Adrenal gland (tissue), 12 donors: ENCODE results near the gene HABP2. TPM values are rescaled to one million over a fixed set of nuclear protein-coding genes. Genes with fewer than 3 reads are reported as not detected.

ENCODE experiments used
- DNase-seq, 7 donors: peaks; one replicate each; pipeline ENCODE4 v3.0.0-alpha.2; 2019 to 2020
- H3K27ac ChIP-seq, 5 donors: fragments of 200-600 bp; sonication (generic) in 4 of 5; 1 replicate in 3 of 5; 2 replicates in 2 of 5; pipeline versions ENCODE4 v1.5.1 to v1.8.0; 2016 to 2020; ENCODE audit warnings: mild to moderate bottlenecking in 1 of 5
- H3K27me3 ChIP-seq: fragments of 200-600 bp; 2 replicates; pipeline ENCODE4 v1.8.0; 2021
- H3K36me3 ChIP-seq, 2 donors: fragments of 200-600 bp; replicated peaks in 1 of 2; 1 replicate in 1 of 2; 2 replicates in 1 of 2; pipeline versions ENCODE4 v1.5.1 to v1.8.0; 2018 to 2022
- H3K4me1 ChIP-seq, 2 donors: fragments of 200-600 bp; replicated peaks in 1 of 2; 1 replicate in 1 of 2; 2 replicates in 1 of 2; pipeline versions ENCODE4 v1.5.1 to v1.8.0; 2018 to 2021
- H3K4me3 ChIP-seq, 4 donors: fragments of 200-600 bp; sonication (generic) in 3 of 4; one replicate each; pipeline ENCODE4 v1.5.1; 2016 to 2018
- H3K9me3 ChIP-seq, 3 donors: fragments of 200-600 bp; sonication (generic) in 1 of 3; replicated peaks in 1 of 3; 1 replicate in 2 of 3; 2 replicates in 1 of 3; pipeline versions ENCODE4 v1.5.1 to v1.8.0; 2016 to 2021
- CTCF ChIP-seq, 6 experiments: fragments of 450-650 bp in 4 of 6; fragments of 200-600 bp in 2 of 6; sonication (generic) in 1 of 6; IDR thresholded peaks; 1 replicate in 5 of 6; 2 replicates in 1 of 6; pipeline versions ENCODE4 v1.5.1 to v1.8.0; 2016 to 2021; ENCODE audit warnings: antibody characterized with exemption in 6 of 6, mild to moderate bottlenecking in 2 of 6, moderate library complexity in 1 of 6
- POLR2A ChIP-seq, 2 donors: fragments of 450-650 bp; IDR thresholded peaks; one replicate each; pipeline ENCODE4 v1.6.1; 2017; ENCODE audit warnings: antibody characterized with exemption in 2 of 2, mild to moderate bottlenecking in 2 of 2, moderate library complexity in 1 of 2
- WGBS, 4 donors: extraction: QIAGEN DNeasy Blood & Tissue Kit in 2 of 4; methylation state at CpG; one replicate each; pipeline versions ENCODE4 v1.1.5 to v1.1.7; 2013 to 2017; 5-methylcytosine and 5-hydroxymethylcytosine counted together
- intact Hi-C, 2 donors: fragments of 100-400 bp; cut with DNase I; formaldehyde crosslinking; loops; one replicate each; pipeline versions ENCODE4 v1.14.1 to v1.15.0; 2022 to 2023
- polyA plus RNA-seq, 3 donors: library from polyadenylated mRNA; stranded (reverse); fragments of 200-250 nt in 2 of 3; fragments of 350-450 nt in 1 of 3; fragmentation: Illumina TruSeq in 1 of 3; extraction: RNeasy Lipid Tissue Mini Kit (QIAGEN cat#74804) in 1 of 3; gene quantifications; one replicate each; pipeline ENCODE4 v1.2.3, GENCODE V29; 2013 to 2014
- total RNA-seq, 9 donors: library from RNA; depleted of rRNA in 4 of 9; stranded (reverse); fragments of >200 nt in 4 of 9; fragments of 120-200 nt in 1 of 9; fragmentation: NEBNext Ultra II Directional in 1 of 9; extraction: Animal tissue kit (Norgen Biotek cat#: 25700) in 1 of 9; gene quantifications; one replicate each; pipeline versions ENCODE4 v1.1.0 to v1.2.4, GENCODE V29; 2013 to 2023
- donor health status: healthy with polysubstance abuse.
- donor health status: Bipolar disorder and iron deficiency.
- donor health status: DM: yes; HTN: yes; CAD: no.
- donor health status: DM: no; HTN: no; CAD: no.
- donor health status: DM: no; HTN: no; CAD: no.
- donor health status: DM: yes; HTN: yes; CAD: no.

Gene HABP2
- total and polyA plus RNA-seq, 12 donors: 0.11 to 0.29 (median 0.13) TPM; not detected in 9

- no peak for TF ChIP-seq CTCF (IDR thresholded peaks at IDR 0.05)
- TF ChIP-seq POLR2A (IDR thresholded peaks at IDR 0.05): no peak
- H3K27ac ChIP-seq: peak overlapping the region in 3 of 5 donors; percentile 40 to 82 (median 63)
- intact Hi-C loops: no loop called here
- H3K4me3 ChIP-seq: no peak overlapping the region
- peak in 2 of 7 donors; percentile 12 to 28 for DNase-seq
- H3K4me1 ChIP-seq: peaks cover 0 to 4% of the 10 kb centered on the region in 2 donors
- no peaks in the 10 kb centered on the region for H3K9me3 ChIP-seq
- H3K36me3 ChIP-seq: no peaks in the 10 kb centered on the region
- peaks cover 5% of the 10 kb centered on the region for H3K27me3 ChIP-seq
- WGBS, 4 donors: 40 to 43% (median 42%) methylated on average over 6 of the region's 6 CpGs
Measured at GRCh38 chr10:113550365-113550764, 2.5 kb upstream of the HABP2 start.

GRCh38 chr10:113552014-113552413 is 839 bp upstream of the HABP2 start:
- intact Hi-C loops: no loop called here
- no peaks in the 10 kb centered on the region for H3K9me3 ChIP-seq
- WGBS, 4 donors: 83 to 93% (median 93%) methylated on average over 2 to 3 of the region's 3 CpGs
- no peak for DNase-seq
- H3K4me1 ChIP-seq: peaks cover 0 to 6% of the 10 kb centered on the region in 2 donors
- peaks cover 9% of the 10 kb centered on the region for H3K27me3 ChIP-seq
- TF ChIP-seq CTCF (IDR thresholded peaks at IDR 0.05) (no peak), POLR2A (IDR thresholded peaks at IDR 0.05) (no peak)
- H3K27ac ChIP-seq: no peak overlapping the region
- H3K4me3 ChIP-seq: no peak overlapping the region
- H3K36me3 ChIP-seq: no peaks in the 10 kb centered on the region

GRCh38 chr10:113553149-113553548 is 296 bp downstream of the HABP2 start:
- no peak for DNase-seq
- H3K27ac ChIP-seq: no peak overlapping the region
- TF ChIP-seq POLR2A (IDR thresholded peaks at IDR 0.05): no peak
- no peaks in the 10 kb centered on the region for H3K36me3 ChIP-seq
- no peaks in the 10 kb centered on the region for H3K9me3 ChIP-seq
- WGBS, 4 donors: 87 to 91% (median 90%) methylated on average over 2 of the region's 2 CpGs
- no peak overlapping the region for H3K4me3 ChIP-seq
- peaks cover 11% of the 10 kb centered on the region for H3K27me3 ChIP-seq
- peaks cover 0 to 16% of the 10 kb centered on the region in 2 donors for H3K4me1 ChIP-seq
- intact Hi-C loops: no loop called here

- DNase-seq: no peak
- H3K4me1 ChIP-seq: peaks cover 0 to 16% of the 10 kb centered on the region in 2 donors
- TF ChIP-seq CTCF (IDR thresholded peaks at IDR 0.05): no peak
- TF ChIP-seq POLR2A (IDR thresholded peaks at IDR 0.05): no peak
- no peak overlapping the region for H3K4me3 ChIP-seq
- intact Hi-C loops: no loop called here
- no peaks in the 10 kb centered on the region for H3K9me3 ChIP-seq
- H3K27me3 ChIP-seq: peaks cover 11% of the 10 kb centered on the region
- H3K36me3 ChIP-seq: no peaks in the 10 kb centered on the region
- 60 to 71% (median 65%) methylated on average over 5 of the region's 5 CpGs for WGBS, 4 donors
- no peak overlapping the region for H3K27ac ChIP-seq
Measured at GRCh38 chr10:113554214-113554613, 1.4 kb downstream of the HABP2 start.

- intact Hi-C loops: no loop called here
Measured at GRCh38 chr10:113555245-113555644, 2.4 kb downstream of the HABP2 start.

More at GRCh38 chr10:113555245-113555644, 2.4 kb downstream of the HABP2 start:
- 80 to 96% (median 85%) methylated on average over 3 of the region's 3 CpGs for WGBS, 4 donors
- Histone ChIP-seq H3K27me3 (peaks cover 11% of the 10 kb centered on the region), H3K9me3 (no peaks in the 10 kb centered on the region), H3K4me1 (peaks cover 0 to 16% of the 10 kb centered on the region in 2 donors), H3K36me3 (no peaks in the 10 kb centered on the region), H3K4me3 (no peak overlapping the region), H3K27ac (no peak overlapping the region)
- TF ChIP-seq CTCF (IDR thresholded peaks at IDR 0.05) (no peak), POLR2A (IDR thresholded peaks at IDR 0.05) (no peak)
- no peak for DNase-seq
